ENCODE results near the gene SMAD6.
A peak's percentile ranks its signal among the peaks of the same experiment; 100 is the strongest.

SMAD6 gene

GRCh38 chr15:66721954-66722353, 19.9 kb downstream of the SMAD6 start:
- no peak for ATAC-seq

GRCh38 chr15:66722757-66723540, 20.9 kb downstream of the SMAD6 start:
- no peak for ATAC-seq

- no peak for ATAC-seq
Measured at GRCh38 chr15:66723826-66724731, 22.0 kb downstream of the SMAD6 start.

- ATAC-seq: no peak
Measured at GRCh38 chr15:66724732-66725463, 22.9 kb downstream of the SMAD6 start.

GRCh38 chr15:66725464-66725785, 23.4 kb downstream of the SMAD6 start:
- ATAC-seq: no peak

- ATAC-seq: no peak
Measured at GRCh38 chr15:66726386-66726785, 24.4 kb downstream of the SMAD6 start.

- ATAC-seq: no peak
Measured at GRCh38 chr15:66729331-66729951, 27.4 kb downstream of the SMAD6 start.

- peak; percentile 38 to 48 for ATAC-seq
Measured at GRCh38 chr15:66730168-66731021, 28.4 kb downstream of the SMAD6 start.

GRCh38 chr15:66733976-66734375, 31.9 kb downstream of the SMAD6 start:
- ATAC-seq: no peak

- ATAC-seq: no peak
Measured at GRCh38 chr15:66734961-66735908, 33.2 kb downstream of the SMAD6 start.

- no peak for ATAC-seq
Measured at GRCh38 chr15:66735909-66736305, 33.9 kb downstream of the SMAD6 start.

GRCh38 chr15:66737243-66738010, 35.4 kb downstream of the SMAD6 start:
- ATAC-seq: no peak

GRCh38 chr15:66738116-66738515, 36.1 kb downstream of the SMAD6 start:
- no peak for ATAC-seq

- no peak for ATAC-seq
Measured at GRCh38 chr15:66738595-66738994, 36.6 kb downstream of the SMAD6 start.

- ATAC-seq: no peak
Measured at GRCh38 chr15:66739287-66739686, 37.3 kb downstream of the SMAD6 start.

- no peak for ATAC-seq
Measured at GRCh38 chr15:66740802-66741201, 38.8 kb downstream of the SMAD6 start.

GRCh38 chr15:66741646-66742045, 39.6 kb downstream of the SMAD6 start:
- no peak for ATAC-seq

GRCh38 chr15:66742286-66742685, 40.2 kb downstream of the SMAD6 start:
- no peak for ATAC-seq

- ATAC-seq: no peak
Measured at GRCh38 chr15:66743204-66743603, 41.2 kb downstream of the SMAD6 start.
